Upper lobe of left lung (tissue), 6 donors: ENCODE measurements around the gene PCSK5. TPM values are rescaled to one million over a fixed set of nuclear protein-coding genes. Genes with fewer than 3 reads are reported as not detected.
"Not testable (repeated sequence)": the region's sequence is repeated elsewhere in the genome, so short reads cannot be mapped to it uniquely, and the experiment has no call there.

Experiments
- ATAC-seq, 2 donors: fragments of 200-7000 bp; cut with Tn5 transposase; one replicate each; pipeline ENCODE4 v1.9.1; 2022; ENCODE audit warnings: mild to moderate bottlenecking in 2 of 2, moderate library complexity in 2 of 2; ENCODE audit not compliant: low FRiP score in 2 of 2
- DNase-seq, 2 donors: peaks; one replicate each; pipeline ENCODE4 v3.0.0-alpha.2; 2019 to 2020
- H3K27ac ChIP-seq, 4 donors: fragments of 200-600 bp; sonication (generic); one replicate each; pipeline ENCODE4 v1.5.1; 2016 to 2019
- H3K27me3 ChIP-seq, 4 donors: fragments of 200-600 bp; sonication (generic); one replicate each; pipeline ENCODE4 v1.5.1; 2017 to 2019
- H3K36me3 ChIP-seq, 4 donors: fragments of 200-600 bp; sonication (generic); one replicate each; pipeline ENCODE4 v1.5.1; 2016 to 2019
- H3K4me1 ChIP-seq, 4 donors: fragments of 200-600 bp; sonication (generic); one replicate each; pipeline ENCODE4 v1.5.1; 2018 to 2019
- H3K4me3 ChIP-seq, 4 donors: fragments of 200-600 bp; sonication (generic); one replicate each; pipeline ENCODE4 v1.5.1; 2017 to 2019; ENCODE audit warnings: mild to moderate bottlenecking in 2 of 4, moderate library complexity in 1 of 4
- H3K9me3 ChIP-seq, 4 donors: fragments of 200-600 bp; sonication (generic); one replicate each; pipeline ENCODE4 v1.5.1; 2018 to 2019
- CTCF ChIP-seq, 6 experiments: fragments of 450-650 bp in 4 of 6; fragments of 200-600 bp in 2 of 6; sonication (generic) in 2 of 6; IDR thresholded peaks; one replicate each; pipeline ENCODE4 v1.5.1; 2016 to 2019; ENCODE audit warnings: antibody characterized with exemption in 6 of 6
- EP300 ChIP-seq, 4 donors: sonication (generic); formaldehyde crosslinking; IDR thresholded peaks; one replicate each; pipeline ENCODE4 v1.5.1; 2017; ENCODE audit warnings: antibody characterized with exemption in 4 of 4, control low read depth in 2 of 4
- POLR2A ChIP-seq, 4 donors: fragments of 450-650 bp; IDR thresholded peaks; one replicate each; pipeline ENCODE4 v1.5.1; 2016 to 2017; ENCODE audit warnings: antibody characterized with exemption in 4 of 4, mild to moderate bottlenecking in 2 of 4
- POLR2AphosphoS5 ChIP-seq, 2 donors: sonication (generic); formaldehyde crosslinking; IDR thresholded peaks; one replicate each; pipeline ENCODE4 v1.5.1; 2017; ENCODE audit warnings: antibody characterized with exemption in 2 of 2
- WGBS, 2 donors: methylation state at CpG; one replicate each; pipeline ENCODE4 v1.1.5; 2017 to 2018; 5-methylcytosine and 5-hydroxymethylcytosine counted together
- total RNA-seq, 6 donors: library from RNA; depleted of rRNA in 4 of 6; stranded (reverse); fragments of >200 nt in 4 of 6; gene quantifications; one replicate each; pipeline versions ENCODE4 v1.1.0 to v1.2.1, GENCODE V29; 2016 to 2021
- donor health status: DM: no; HTN: no; CAD: no; lungs with moderate emphysema.
- donor health status: DM: no; HTN: yes; CAD: no; lungs with severe emphysema.

The PCSK5 gene
- total RNA-seq, 6 donors from 2014 or later = 12.8 to 29.2 (median 18.3) TPM

DNA sequence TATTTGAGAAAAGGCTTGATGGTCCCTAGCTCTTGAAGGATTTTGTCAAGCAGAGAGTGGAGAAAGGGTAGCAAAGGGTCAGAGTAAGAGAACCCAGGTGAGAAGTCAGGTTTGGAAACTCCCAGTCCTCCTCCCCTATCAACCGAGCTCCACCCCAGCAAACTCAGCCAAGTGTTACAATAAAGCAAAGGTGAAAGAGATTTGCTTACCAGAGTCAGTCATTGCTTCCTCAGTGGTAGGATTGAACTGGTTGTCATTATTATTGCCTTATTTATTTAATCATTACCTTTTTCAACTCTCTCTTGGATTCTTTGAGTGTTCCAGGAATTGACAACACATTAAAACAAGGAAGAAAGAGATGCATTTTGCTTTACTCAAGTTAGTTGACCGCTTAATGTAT lies 423.3 kb downstream of the PCSK5 start:
- no peak for ATAC-seq
- Histone ChIP-seq H3K9me3 (no peaks in the 10 kb centered on the region), H3K27ac (no peak overlapping the region), H3K27me3 (no peaks in the 10 kb centered on the region), H3K4me1 (no peaks in the 10 kb centered on the region), H3K4me3 (no peak overlapping the region), H3K36me3 (no peaks in the 10 kb centered on the region)
- TF ChIP-seq CTCF (IDR thresholded peaks at IDR 0.05) (no peak), POLR2A (IDR thresholded peaks at IDR 0.05) (no peak), EP300 (IDR thresholded peaks at IDR 0.05) (no peak), POLR2AphosphoS5 (IDR thresholded peaks at IDR 0.05) (no peak)
- no peak for DNase-seq
- 83 to 94% methylated on average over 2 of the region's 2 CpGs for WGBS, 2 donors

- H3K4me1 ChIP-seq = no peaks in the 10 kb centered on the region
- TF ChIP-seq POLR2AphosphoS5 (IDR thresholded peaks at IDR 0.05) (no peak), POLR2A (IDR thresholded peaks at IDR 0.05) (no peak), CTCF (IDR thresholded peaks at IDR 0.05) (no peak), EP300 (IDR thresholded peaks at IDR 0.05) (no peak)
- no peak overlapping the region for H3K4me3 ChIP-seq
- no peaks in the 10 kb centered on the region for H3K36me3 ChIP-seq
- DNase-seq = no peak
- no peaks in the 10 kb centered on the region for H3K9me3 ChIP-seq
- WGBS, 2 donors = 97 to 98% methylated on average over 4 of the region's 4 CpGs
- ATAC-seq = no peak
- H3K27ac ChIP-seq = no peak overlapping the region
- H3K27me3 ChIP-seq = no peaks in the 10 kb centered on the region
These were observed 423.8 kb downstream of the PCSK5 start for GRCh38 chr9:76314321-76314720.

- TF ChIP-seq EP300 (IDR thresholded peaks at IDR 0.05) (no peak), CTCF (IDR thresholded peaks at IDR 0.05) (no peak), POLR2A (IDR thresholded peaks at IDR 0.05) (no peak), POLR2AphosphoS5 (IDR thresholded peaks at IDR 0.05) (no peak)
- ATAC-seq (no peak), DNase-seq (no peak)
- Histone ChIP-seq H3K4me1 (no peaks in the 10 kb centered on the region), H3K9me3 (no peaks in the 10 kb centered on the region), H3K27me3 (no peaks in the 10 kb centered on the region), H3K4me3 (no peak overlapping the region), H3K36me3 (no peaks in the 10 kb centered on the region), H3K27ac (no peak overlapping the region)
- WGBS, 2 donors = 84 to 96% methylated on average over 2 of the region's 2 CpGs
These were observed 425.6 kb downstream of the PCSK5 start for GRCh38 chr9:76316069-76316468.

GRCh38 chr9:76319466-76319865 lies 429.0 kb downstream of the PCSK5 start:
- not testable (repeated sequence) for H3K9me3 ChIP-seq, H3K36me3 ChIP-seq, DNase-seq, H3K27me3 ChIP-seq, H3K27ac ChIP-seq, ATAC-seq, H3K4me3 ChIP-seq, H3K4me1 ChIP-seq
- 76 to 77% methylated on average over 13 of the region's 13 CpGs for WGBS, 2 donors

DNA sequence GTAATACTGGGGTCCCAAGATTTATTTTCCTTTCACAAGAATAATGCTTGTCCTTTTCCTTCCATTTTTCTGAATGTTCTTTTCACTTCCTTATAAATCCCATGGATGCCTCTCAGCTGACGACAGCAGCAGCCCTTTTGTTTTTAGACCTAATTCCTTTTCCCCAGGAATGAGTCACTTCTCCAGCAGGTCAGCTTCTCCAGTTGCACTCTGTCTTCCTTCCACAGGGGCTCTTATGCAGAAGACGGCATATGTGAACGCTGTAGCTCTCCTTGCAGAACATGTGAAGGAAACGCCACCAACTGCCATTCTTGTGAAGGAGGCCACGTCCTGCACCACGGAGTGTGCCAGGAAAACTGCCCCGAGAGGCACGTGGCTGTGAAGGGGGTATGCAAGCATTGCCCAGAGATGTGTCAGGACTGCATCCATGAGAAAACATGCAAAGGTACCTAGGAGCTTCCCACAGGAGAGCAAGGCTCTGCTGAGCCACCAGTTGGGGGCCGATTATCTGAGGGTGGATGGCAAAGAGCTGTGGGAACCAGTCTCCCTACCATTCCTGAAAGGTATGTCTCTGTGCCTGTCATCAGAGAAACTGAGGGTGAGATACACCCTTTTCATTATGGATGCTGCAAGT lies 430.8 kb downstream of the PCSK5 start:
- ATAC-seq (no peak), DNase-seq (no peak)
- Histone ChIP-seq H3K9me3 (no peaks in the 10 kb centered on the region), H3K4me3 (no peak overlapping the region), H3K27me3 (no peaks in the 10 kb centered on the region), H3K27ac (no peak overlapping the region), H3K4me1 (no peaks in the 10 kb centered on the region), H3K36me3 (no peaks in the 10 kb centered on the region)
- WGBS, 2 donors = 63 to 66% methylated on average over 9 of the region's 9 CpGs
- no peak for TF ChIP-seq CTCF (IDR thresholded peaks at IDR 0.05)
- no peak for TF ChIP-seq EP300 (IDR thresholded peaks at IDR 0.05)
- no peak for TF ChIP-seq POLR2A (IDR thresholded peaks at IDR 0.05)
- no peak for TF ChIP-seq POLR2AphosphoS5 (IDR thresholded peaks at IDR 0.05)
